NCI-H510A (cell line): Measurements from ENCODE around the gene RAB39B.

Experiments
- DNase-seq: peaks from one replicate; lab custom pipeline; 2025; lab: John Stamatoyannopoulos, UW

RAB39B gene

DNA sequence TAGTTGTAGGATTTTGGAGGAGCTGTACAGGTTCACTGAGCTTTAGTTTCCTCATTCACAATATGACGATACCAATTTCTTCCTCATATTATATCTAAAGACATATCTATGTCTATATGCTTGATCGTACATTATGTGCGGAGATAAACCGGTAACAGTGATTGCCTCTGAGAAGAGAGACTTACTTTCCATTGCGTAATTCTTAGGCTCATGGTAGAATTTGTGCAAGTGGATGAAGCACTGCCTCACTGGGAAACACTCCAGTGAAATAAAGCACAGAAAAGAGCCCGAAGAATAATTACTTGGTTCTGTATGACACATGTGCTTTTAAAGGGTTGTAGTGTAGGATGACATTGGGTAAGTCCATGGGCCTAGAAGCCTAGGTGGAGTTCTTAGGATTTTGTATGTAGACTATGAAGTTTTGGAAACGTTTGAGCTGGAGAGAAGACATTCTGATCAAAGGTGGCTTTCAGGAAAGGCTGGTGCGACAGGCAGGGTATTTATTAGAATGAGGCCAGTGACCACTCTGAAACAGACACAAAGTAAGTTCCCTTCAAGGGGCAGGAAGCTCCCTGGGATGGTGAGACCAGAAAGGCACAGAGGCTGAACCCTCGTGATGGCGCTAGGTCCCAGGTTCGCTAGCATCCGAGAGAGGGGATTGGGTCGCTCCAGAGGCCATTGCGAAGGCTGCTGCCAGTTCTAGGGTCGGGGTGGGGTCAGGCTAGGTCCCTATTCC lies 48.7 kb downstream of the RAB39B start:
- DNase-seq = no peak

DNA sequence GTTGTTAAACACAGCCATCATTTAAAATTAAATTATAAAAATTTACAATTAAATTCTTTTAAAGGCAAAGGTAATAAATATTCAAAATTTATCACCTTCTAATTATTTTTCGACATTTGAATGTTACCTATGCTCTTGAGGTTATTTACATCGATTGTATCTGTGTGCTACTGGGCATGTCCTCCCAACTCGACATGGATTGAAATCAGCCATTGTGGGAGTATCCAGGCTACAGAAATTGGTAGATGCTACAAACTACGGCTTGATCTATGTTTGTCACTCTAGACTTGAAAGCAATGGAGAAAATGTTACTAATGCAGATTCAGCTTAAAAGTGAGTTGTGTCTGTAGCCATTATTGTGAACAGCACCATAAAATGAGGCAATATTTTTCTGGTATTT lies 50.6 kb downstream of the RAB39B start:
- no peak for DNase-seq

DNA sequence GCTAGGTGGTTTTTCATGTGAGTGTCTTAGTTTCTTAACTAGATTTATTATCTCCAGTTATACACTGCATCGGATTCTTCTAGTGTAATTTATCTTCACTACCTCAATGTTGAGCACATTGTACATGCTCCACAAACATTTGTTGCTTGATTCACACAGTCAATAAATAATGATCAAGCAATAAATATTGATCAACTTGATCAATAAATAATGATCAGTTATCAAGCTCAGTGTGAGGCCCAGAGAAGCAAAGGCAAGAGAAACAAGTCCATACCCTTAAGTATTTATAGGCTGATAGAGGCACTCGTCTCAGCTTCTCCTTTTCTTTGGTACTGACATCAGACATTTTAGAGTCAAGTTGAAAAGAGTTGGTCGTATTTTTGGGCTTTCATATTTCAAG lies 53.1 kb downstream of the RAB39B start:
- DNase-seq = no peak
